GM06990 (cell line): Measurements from ENCODE around the gene SLC35D3.
"Not testable (repeated sequence)": the region's sequence is repeated elsewhere in the genome, so short reads cannot be mapped to it uniquely, and the experiment has no call there.

Experiments
- DNase-seq: peaks from one replicate; pipeline ENCODE4 v3.0.0-alpha.2; 2011; ENCODE audit not compliant: insufficient read length; ENCODE audit errors: extremely low read depth
- H3K27me3 ChIP-seq: replicated peaks from 2 replicates; pipeline ENCODE4 v1.6.0; 2011; ENCODE audit warnings: low read length; ENCODE audit not compliant: control insufficient read depth, insufficient read depth
- H3K36me3 ChIP-seq: 2 replicates; pipeline ENCODE4 v1.5.1; 2011; ENCODE audit warnings: low read length; ENCODE audit not compliant: control insufficient read depth, insufficient read depth
- H3K4me3 ChIP-seq: replicated peaks from 2 replicates; pipeline ENCODE4 v1.5.1; 2011; ENCODE audit warnings: low read depth, mild to moderate bottlenecking, control low read depth, low read length
- TF ChIP-seq, protein P1 (sequence below): IDR thresholded peaks from 2 replicates; pipeline ENCODE4 v1.5.1; 2011; ENCODE audit warnings: low read length, control low read depth, mild to moderate bottlenecking, inconsistent platforms; ENCODE audit not compliant: insufficient read depth, poor library complexity, severe bottlenecking

SLC35D3 gene

DNA sequence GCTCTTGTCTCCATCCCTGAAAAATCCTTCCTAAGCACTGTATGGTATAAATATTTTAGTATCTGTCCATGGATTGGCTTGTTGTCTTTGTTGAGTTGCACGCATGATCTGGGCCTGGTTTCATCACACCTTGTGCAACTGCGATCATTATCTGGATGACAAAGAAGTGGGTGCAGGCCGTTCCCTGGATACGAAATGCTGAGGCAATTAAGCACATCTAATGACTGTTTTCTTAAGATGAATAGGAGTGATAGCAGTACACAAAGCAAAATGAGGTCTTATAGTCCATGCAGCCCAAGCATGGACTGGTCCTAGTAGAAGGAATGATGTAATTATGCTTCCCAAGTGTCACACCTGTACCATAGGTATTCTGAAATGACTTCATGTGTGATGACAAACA is 47.8 kb downstream of the SLC35D3 start:
- Histone ChIP-seq H3K4me3 (no peak overlapping the region), H3K27me3 (no peaks in the 10 kb centered on the region; the same call in 1 of the 2 replicates), H3K36me3 (no peaks in the 10 kb centered on the region)
- TF ChIP-seq, protein P1, sequence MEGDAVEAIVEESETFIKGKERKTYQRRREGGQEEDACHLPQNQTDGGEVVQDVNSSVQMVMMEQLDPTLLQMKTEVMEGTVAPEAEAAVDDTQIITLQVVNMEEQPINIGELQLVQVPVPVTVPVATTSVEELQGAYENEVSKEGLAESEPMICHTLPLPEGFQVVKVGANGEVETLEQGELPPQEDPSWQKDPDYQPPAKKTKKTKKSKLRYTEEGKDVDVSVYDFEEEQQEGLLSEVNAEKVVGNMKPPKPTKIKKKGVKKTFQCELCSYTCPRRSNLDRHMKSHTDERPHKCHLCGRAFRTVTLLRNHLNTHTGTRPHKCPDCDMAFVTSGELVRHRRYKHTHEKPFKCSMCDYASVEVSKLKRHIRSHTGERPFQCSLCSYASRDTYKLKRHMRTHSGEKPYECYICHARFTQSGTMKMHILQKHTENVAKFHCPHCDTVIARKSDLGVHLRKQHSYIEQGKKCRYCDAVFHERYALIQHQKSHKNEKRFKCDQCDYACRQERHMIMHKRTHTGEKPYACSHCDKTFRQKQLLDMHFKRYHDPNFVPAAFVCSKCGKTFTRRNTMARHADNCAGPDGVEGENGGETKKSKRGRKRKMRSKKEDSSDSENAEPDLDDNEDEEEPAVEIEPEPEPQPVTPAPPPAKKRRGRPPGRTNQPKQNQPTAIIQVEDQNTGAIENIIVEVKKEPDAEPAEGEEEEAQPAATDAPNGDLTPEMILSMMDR, result no peak
- no peak for DNase-seq

- no peaks in the 10 kb centered on the region for H3K36me3 ChIP-seq
- DNase-seq, result no peak
- H3K4me3 ChIP-seq, result no peak overlapping the region
- no peaks in the 10 kb centered on the region; the same call in 1 of the 2 replicates for H3K27me3 ChIP-seq
- TF ChIP-seq, protein P1, result no peak
Measured at GRCh38 chr6:136971609-136972008, 49.5 kb downstream of the SLC35D3 start.

- not testable (repeated sequence) for H3K36me3 ChIP-seq, H3K4me3 ChIP-seq, DNase-seq, H3K27me3 ChIP-seq
Measured at GRCh38 chr6:136973781-136974180, 51.7 kb downstream of the SLC35D3 start.
